Motor neuron (in vitro differentiated cells): ENCODE measurements around the gene MFSD8. TPM values are rescaled to one million over a fixed set of nuclear protein-coding genes. Genes with fewer than 3 reads are reported as not detected.
"Not testable (repeated sequence)": the region's sequence is repeated elsewhere in the genome, so short reads cannot be mapped to it uniquely, and the experiment has no call there.

Source experiments
- ATAC-seq, 8 experiments: fragments of 200-7000 bp; cut with Tn5 transposase; replicated peaks in 6 of 8; 2 replicates each; pipeline ENCODE4 v1.8.0; 2021; ENCODE audit warnings: mild to moderate bottlenecking in 8 of 8, moderate library complexity in 8 of 8
- H3K27ac ChIP-seq, 2 donors: fragments of 250-450 bp; sonication (Bioruptor Pico); 2 replicates each; pipeline ENCODE4 v1.9.0; 2021; ENCODE audit warnings: antibody characterized with exemption in 2 of 2, mild to moderate bottlenecking in 2 of 2, moderate library complexity in 1 of 2
- H3K4me1 ChIP-seq, 2 donors: fragments of 250-450 bp; sonication (Bioruptor Pico); replicated peaks in 1 of 2; 2 replicates each; pipeline ENCODE4 v1.6.1; 2021; ENCODE audit warnings: antibody characterized with exemption in 2 of 2, mild to moderate bottlenecking in 2 of 2, moderate library complexity in 1 of 2
- H3K4me3 ChIP-seq, 5 donors: fragments of 250-450 bp; sonication (Bioruptor Pico); 2 replicates each; pipeline ENCODE4 v1.9.0; 2021; ENCODE audit warnings: antibody characterized with exemption in 5 of 5, mild to moderate bottlenecking in 5 of 5, moderate library complexity in 4 of 5
- WGBS, 10 experiments: fragments of 450-650 bp; shearing (Covaris generic); methylation state at CpG; one replicate each; pipeline ENCODE4 v1.0.0; 2022; 5-methylcytosine and 5-hydroxymethylcytosine counted together
- in situ Hi-C, 9 experiments: fragments of 400-800 bp; cut with MboI; loops; one replicate each; pipeline ENCODE4 v1.15.0; 2021; ENCODE audit warnings: low sequenced_read_pairs in 9 of 9, low pct_unique_long_range_greater_than_20kb in 2 of 9; ENCODE audit not compliant: unreplicated experiment in 9 of 9
- total RNA-seq, 8 experiments: library from RNA; unstranded; fragments of 300-600 nt; gene quantifications; 2 replicates each; pipeline versions ENCODE4 v1.2.3 to v1.2.4, GENCODE V29; 2022

Gene MFSD8
- total RNA-seq, 8 experiments from 2014 or later, result 9.4 to 22.8 (median 16.9) TPM

DNA sequence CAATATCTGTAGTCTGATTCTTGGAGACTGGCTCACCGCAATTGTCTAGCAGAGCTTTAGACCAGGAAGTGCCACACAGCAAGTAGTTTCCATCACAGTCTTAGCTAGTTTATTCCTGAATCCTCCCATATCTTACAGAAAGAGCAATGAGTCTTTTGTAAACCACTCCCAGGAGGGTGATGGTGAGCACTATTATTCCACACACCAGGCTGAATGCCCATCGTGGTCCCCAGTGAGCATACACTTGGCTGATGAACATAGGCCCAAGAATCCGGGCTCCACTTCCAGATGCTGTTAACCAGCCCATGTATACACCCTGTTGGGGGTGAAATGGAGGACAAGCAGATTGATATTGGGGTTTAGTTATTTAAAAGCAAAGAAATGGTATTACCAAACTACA is 44.5 kb downstream of the MFSD8 start:
- Histone ChIP-seq H3K27ac (no peak overlapping the region), H3K4me1 (no peaks in the 10 kb centered on the region), H3K4me3 (no peak overlapping the region)
- WGBS, 10 experiments, result 90 to 100% (median 94%) methylated on average over 1 to 3 of the region's 3 CpGs; no CpG with 5 or more reads in 3 of the 10 experiments
- no peak for ATAC-seq
- in situ Hi-C loops, result no loop called here

DNA sequence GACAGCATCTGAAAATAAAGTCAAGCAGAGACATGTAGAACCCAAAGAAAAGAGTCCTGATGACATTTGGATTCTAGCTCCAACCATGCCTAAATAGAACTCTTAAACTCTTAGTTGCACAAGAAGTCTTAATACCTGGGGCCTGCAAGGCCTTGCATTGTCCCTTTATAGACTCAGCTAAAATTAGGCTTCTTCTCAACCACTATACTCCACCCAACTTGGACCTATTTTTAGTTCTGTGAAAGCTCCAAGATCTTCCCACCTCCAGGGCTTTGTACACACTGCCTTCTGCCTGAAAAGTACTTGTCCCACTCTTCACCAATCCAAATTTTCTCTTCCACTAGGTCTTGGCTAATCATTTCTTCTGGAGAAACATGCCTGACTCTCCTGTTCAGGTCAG is 47.8 kb downstream of the MFSD8 start:
- peak in 2 of 8 experiments; percentile 21 to 41 for ATAC-seq
- no peak overlapping the region for H3K27ac ChIP-seq
- H3K4me1 ChIP-seq, result no peaks in the 10 kb centered on the region
- no peak overlapping the region for H3K4me3 ChIP-seq
- in situ Hi-C loops, result no loop called here

DNA sequence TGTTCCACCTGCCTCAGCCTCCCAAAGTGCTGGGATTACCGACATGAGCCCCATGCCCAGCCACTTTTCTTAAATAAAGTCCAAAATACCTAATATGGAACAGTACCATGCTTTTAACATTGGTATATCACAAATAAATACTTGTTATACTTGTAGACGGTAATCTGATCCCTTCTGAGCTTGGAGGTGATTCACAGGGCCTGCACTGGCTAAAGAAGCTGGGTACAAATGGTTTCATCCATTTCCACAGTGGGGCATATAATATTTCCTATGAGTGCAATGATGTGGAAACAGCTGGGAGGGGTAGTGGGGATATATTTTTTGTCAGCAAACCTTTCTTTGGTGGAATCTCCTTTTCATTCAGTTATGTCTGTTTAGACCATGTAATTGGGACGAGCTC is 48.5 kb downstream of the MFSD8 start:
- H3K4me1 ChIP-seq, result no peaks in the 10 kb centered on the region
- H3K27ac ChIP-seq, result no peak overlapping the region
- ATAC-seq, result no peak
- 79 to 100% (median 80%) methylated on average over 1 to 3 of the region's 3 CpGs; no CpG with 5 or more reads in 3 of the 10 experiments for WGBS, 10 experiments
- H3K4me3 ChIP-seq, result no peak overlapping the region
- in situ Hi-C loops, result no loop called here

DNA sequence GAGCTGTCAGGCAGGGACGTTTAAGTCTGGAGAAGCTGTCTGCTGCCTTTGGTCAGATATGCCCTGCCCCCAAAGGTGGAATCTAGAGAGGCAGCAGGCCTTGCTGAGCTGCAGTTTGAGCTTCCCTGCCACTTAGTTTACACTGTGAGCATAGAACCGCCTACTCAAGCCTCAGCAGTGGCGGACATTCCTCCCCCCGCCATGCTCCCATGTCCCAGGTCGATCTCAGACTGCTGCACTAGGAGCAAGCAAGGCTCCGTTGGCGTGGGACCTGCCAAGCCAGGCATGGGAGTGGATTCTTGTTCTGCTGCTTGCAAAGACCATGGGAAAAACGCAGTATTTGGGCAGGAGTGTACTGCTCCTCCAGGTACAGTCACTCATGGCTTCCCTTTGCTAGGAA is 59.9 kb downstream of the MFSD8 start:
- no peak for ATAC-seq
- H3K27ac ChIP-seq, result no peak overlapping the region
- in situ Hi-C loops, result no loop called here
- no peak overlapping the region for H3K4me3 ChIP-seq
- WGBS, 10 experiments, result 73 to 100% (median 90%) methylated on average over 1 to 6 of the region's 8 CpGs; no CpG with 5 or more reads in 4 of the 10 experiments
- no peaks in the 10 kb centered on the region for H3K4me1 ChIP-seq

DNA sequence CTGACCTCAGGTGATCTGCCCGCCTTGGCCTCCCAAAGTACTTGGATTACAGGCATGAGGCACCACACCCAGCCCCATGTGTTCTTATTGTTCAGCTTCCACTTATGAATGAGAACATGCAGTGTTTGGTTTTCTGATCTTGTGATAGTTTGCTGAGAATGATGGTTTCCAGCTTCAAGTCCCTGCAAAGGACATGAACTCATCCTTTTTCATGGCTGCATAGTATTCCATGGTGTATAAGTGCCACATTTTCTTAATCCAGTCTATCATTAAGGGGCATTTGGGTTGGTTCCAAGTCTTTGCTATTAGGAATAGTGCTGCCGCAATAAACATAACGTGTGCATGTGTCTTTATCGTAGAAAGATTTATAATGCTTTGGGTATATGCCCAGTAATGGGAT is 65.3 kb downstream of the MFSD8 start:
- in situ Hi-C loops, ATAC-seq, H3K4me1 ChIP-seq, H3K4me3 ChIP-seq, H3K27ac ChIP-seq: not testable (repeated sequence)
- whole genome bisulfite sequencing, 10 experiments, result 96 to 100% (median 100%) methylated on average over 1 to 3 of the region's 4 CpGs; no CpG with 5 or more reads in 2 of the 10 experiments

DNA sequence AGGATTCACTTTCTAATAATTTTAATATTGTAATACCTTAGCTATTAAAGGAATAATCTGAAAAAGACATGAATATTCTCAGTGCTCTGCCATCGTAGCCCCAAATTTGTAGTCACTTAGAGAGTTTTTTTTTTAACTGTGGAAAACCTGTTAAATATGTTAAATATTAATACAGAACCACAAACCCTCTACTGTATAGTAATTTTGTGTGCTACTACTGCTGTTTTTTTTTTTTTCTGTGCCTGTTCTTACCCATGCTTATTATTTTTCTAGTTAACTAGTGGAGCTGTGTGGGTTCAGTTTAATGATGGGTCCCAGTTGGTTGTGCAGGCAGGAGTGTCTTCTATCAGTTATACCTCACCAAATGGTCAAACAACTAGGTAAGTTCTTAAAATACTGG is 68.4 kb downstream of the MFSD8 start:
- no peak for ATAC-seq
- no peak overlapping the region for H3K27ac ChIP-seq
- no peaks in the 10 kb centered on the region for H3K4me1 ChIP-seq
- in situ Hi-C loops, result no loop called here
- H3K4me3 ChIP-seq, result no peak overlapping the region
- 75 to 100% (median 90%) methylated on average over 1 of the region's 1 CpG; no CpG with 5 or more reads in 2 of the 10 experiments for WGBS, 10 experiments

DNA sequence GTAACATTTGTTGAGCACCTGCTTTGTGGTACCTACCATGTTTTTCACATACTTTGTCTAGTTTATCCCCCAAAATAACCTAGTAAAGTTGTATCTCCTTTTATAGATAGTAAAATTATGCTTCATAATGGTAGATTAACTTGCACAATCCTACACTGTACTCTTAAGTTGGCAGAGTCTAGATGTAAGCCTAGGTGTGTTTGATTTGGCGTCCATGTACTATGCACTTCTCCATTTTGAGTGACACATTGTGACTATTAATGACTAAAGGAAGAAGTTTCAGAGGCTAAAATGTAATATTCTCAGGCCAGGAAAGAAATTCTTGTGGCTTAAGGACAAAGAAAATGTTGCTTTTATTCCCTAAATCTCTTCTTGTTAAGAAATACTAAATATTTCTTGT is 68.9 kb downstream of the MFSD8 start:
- WGBS, 10 experiments, result 100% methylated on average over 1 of the region's 1 CpG; no CpG with 5 or more reads in 3 of the 10 experiments
- in situ Hi-C loops, result no loop called here
- no peak overlapping the region for H3K4me3 ChIP-seq

DNA sequence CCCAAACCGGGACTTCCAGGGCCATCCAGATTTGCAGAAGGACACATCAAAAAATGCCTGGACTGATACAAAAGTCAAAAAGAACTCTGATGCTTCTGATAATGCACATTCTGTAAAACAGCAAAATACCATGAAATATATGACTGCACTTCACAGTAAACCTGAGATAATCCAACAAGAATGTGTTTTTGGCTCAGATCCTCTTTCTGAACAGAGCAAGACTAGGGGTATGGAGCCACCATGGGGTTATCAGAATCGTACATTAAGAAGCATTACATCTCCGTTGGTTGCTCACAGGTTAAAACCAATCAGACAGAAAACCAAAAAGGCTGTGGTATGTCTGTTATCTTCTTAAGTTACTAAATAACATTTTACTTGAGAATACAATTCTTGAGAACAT is 75.1 kb downstream of the MFSD8 start:
- no peak for ATAC-seq
- H3K27ac ChIP-seq, result no peak overlapping the region
- in situ Hi-C loops, result no loop called here
- WGBS, 10 experiments, result 43 to 100% (median 88%) methylated on average over 1 to 3 of the region's 3 CpGs; no CpG with 5 or more reads in 2 of the 10 experiments
- H3K4me1 ChIP-seq, result no peaks in the 10 kb centered on the region
- H3K4me3 ChIP-seq, result no peak overlapping the region

More for the DNA sequence above, 68.9 kb downstream of the MFSD8 start:
- Histone ChIP-seq H3K27ac (no peak overlapping the region), H3K4me1 (no peaks in the 10 kb centered on the region)
- no peak for ATAC-seq

DNA sequence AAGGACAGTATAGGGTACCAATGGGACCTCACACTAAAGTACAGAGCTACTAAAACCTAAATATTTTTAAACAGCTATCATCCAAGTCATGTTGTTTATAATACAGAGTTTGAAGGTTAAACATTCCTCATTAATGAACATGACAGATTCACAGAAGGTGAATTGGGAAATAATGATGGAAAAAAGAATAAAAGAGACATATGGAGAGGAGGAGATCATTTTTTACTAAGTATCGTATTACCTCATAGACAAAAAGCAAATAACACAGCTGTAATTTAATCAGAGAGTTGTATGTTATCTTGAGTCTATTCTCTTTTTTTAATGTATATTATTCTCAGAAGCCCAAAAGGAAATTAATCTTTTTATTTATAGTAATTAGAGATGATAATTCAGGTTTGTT is 76.4 kb downstream of the MFSD8 start:
- H3K4me1 ChIP-seq, result no peaks in the 10 kb centered on the region
- in situ Hi-C loops, result no loop called here
- no peak overlapping the region for H3K4me3 ChIP-seq
- whole genome bisulfite sequencing, 10 experiments, result 50 to 100% (median 86%) methylated on average over 1 of the region's 1 CpG; no CpG with 5 or more reads in 1 of the 10 experiments
- no peak overlapping the region for H3K27ac ChIP-seq
- no peak for ATAC-seq

DNA sequence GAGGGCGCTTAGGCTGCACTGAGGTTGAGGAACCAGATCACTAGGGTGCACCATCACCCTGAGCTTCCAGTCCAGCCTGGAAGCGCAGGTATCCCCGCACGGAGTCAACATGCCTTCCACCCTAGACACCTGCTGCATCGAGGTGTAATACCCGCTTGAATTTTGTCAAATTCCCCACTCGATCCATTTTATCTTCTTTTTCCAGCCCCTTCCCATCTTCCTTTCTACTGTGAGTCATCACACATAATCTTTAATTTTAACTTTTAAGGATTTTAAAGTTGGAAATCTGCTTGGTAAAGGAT is 83.5 kb downstream of the MFSD8 start:
- no peak overlapping the region for H3K27ac ChIP-seq
- peak overlapping the region; percentile 75 to 99 (median 84) for H3K4me3 ChIP-seq
- H3K4me1 ChIP-seq, result peaks cover 0 to 3% of the 10 kb centered on the region in 2 donors
- in situ Hi-C loops, result no loop called here
- 0 to 10% (median 0%) methylated on average over 3 to 6 of the region's 7 CpGs; no CpG with 5 or more reads in 3 of the 10 experiments for WGBS, 10 experiments
- ATAC-seq, result no peak

DNA sequence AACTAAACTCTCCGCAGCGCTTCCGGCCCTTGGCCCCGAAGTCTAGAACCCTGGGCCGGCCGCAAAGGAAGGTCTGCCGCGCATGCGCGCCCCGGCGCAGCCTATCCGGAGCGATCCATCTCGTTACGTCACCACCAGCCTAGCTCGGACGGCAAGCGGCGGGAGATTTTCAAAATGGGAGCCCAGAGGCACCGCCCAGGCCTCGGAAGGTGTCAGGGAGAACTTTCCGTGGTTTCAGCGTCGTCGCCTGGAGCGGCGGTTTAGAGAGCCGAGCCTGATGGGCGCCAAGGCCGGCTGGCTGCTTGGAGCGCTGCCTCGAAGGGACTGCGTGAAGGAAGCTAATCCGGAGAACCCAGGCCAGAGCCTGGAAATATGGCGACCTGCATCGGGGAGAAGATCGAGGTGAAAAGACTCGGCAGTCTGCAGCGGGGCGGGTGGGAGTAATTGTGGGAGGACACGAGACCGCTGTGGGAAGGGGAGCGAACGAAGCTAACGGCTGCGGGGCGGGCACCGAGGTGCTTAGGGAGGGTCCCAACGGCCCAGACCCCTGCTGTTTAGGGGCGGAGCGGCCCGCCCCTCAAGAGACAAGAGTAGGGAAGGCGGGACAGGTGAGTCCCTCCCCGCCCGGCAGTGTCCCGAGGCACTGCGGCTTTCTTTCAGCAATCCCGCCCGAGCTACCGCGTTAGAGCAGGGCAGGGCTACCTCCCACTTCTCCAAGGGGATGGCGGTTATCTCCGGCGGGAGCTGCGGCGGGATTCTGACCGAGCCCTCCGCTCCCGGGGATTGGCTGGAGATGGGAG is 84.0 kb downstream of the MFSD8 start, which contains the start of gene PLK4:
Gene PLK4, plus strand, starts transcription at position 131 of the 800 bp plus-strand sequence. Its CDS starts 242 bp downstream, at position 373.
- peak; percentile 86 to 98 (median 96) for ATAC-seq
- in situ Hi-C loops, result no loop called here
- WGBS, 10 experiments, result 0% methylated on average over 1 to 16 of the region's 70 CpGs; no CpG with 5 or more reads in 2 of the 10 experiments

DNA sequence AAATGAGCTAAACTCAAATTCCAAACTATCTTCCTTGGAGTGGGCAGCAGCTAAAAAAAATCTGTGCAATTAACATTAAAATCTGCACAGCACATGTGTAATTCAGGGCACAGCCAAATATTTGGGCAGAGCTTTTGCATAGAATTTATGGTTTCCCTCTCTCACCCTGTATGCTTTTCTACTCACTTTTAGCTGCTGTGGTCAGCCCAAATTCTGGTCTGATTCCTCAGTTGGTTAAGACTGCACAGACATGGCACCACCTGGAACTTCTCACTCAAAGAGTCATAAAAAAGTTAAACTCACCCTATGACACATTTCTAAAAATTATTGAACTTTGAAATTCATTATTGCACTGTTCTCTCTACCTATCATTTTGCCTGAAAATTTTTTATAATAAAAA is 89.2 kb downstream of the MFSD8 start:
- peaks cover 0 to 3% of the 10 kb centered on the region in 2 donors for H3K4me1 ChIP-seq
- no peak overlapping the region for H3K4me3 ChIP-seq
- ATAC-seq, result peak in 1 of 8 experiments; percentile 18
- in situ Hi-C loops, result no loop called here
- no peak overlapping the region for H3K27ac ChIP-seq

More for the DNA sequence above, 84.0 kb downstream of the MFSD8 start, which contains the start of gene PLK4:
- H3K27ac ChIP-seq, result peak within 1 kb of the TSS in 1 of 2 donors; percentile 56
- H3K4me3 ChIP-seq, result peak within 1 kb of the TSS; percentile 75 to 99 (median 84)
- peaks cover 0 to 3% of the 10 kb centered on the region in 2 donors for H3K4me1 ChIP-seq

DNA sequence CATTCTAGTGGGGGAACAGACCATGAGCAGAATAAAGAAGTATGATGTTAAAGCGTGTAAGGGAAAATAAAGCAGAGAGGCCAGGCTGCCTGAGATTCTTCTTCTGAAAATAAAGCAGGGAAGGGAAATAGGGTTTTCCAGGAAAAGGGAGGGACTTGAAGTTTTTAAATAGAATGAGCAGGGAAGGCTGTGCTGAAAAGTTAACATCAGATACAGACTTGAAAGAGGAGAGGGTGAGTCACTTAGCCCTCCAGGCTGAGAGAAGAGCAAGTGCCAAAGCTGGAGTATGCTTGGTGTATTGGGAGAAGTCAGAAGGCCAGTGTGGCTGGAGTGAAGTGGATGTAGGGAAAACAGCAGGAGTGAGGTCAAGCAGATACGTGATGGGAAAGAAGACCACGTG is 94.3 kb downstream of the MFSD8 start:
- Histone ChIP-seq H3K4me3 (no peak overlapping the region), H3K4me1 (no peaks in the 10 kb centered on the region), H3K27ac (no peak overlapping the region)
- in situ Hi-C loops, result no loop called here
- peak in 7 of 8 experiments; percentile 24 to 99 (median 50) for ATAC-seq
- 21 to 100% (median 75%) methylated on average over 1 to 3 of the region's 3 CpGs; no CpG with 5 or more reads in 2 of the 10 experiments for WGBS, 10 experiments

DNA sequence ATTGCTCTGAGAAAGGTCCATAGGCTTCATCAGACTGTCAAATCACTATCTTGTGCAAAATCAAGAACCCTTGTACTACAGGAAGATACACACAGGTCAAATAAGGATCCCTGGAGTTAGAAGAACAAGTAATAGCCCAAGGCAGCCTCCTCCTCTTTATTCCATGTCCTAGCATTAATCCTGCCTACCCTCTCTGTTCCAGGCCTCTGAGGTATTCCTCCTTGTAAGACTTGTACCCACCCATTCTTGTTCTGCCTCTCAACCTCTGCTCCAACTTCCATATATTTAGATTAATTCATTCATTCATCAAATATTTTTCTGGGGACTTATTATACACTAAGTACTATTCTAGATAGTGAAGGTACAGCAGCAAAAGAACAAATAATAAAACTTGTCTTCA is 94.7 kb downstream of the MFSD8 start:
- Histone ChIP-seq H3K4me1 (no peaks in the 10 kb centered on the region), H3K4me3 (no peak overlapping the region), H3K27ac (no peak overlapping the region)
- in situ Hi-C loops, result no loop called here
- ATAC-seq, result peak in 3 of 8 experiments; percentile 61 to 79 (median 67)
